Measurements from ENCODE around the gene PTPRE.

DNA sequence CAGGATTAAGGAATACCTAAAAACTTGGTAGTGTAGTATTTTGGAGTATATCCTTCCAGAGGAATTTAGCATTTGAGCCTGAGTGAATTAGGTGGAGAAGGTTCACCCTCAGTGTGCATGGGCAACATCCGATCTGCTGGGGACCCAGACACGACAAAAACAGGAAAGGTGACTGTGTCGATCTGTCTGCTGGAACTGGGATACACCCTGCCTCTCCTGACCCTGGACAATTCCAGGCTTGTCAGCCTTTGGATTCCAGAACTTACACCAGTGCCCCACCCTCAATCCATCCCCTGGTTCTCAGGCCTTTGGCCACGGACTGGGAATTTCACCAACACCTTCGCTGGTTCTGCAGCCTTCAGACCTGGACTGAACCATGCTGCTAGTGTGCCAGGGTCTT is 41.9 kb downstream of the PTPRE start:
- TF ChIP-seq, protein P1, sequence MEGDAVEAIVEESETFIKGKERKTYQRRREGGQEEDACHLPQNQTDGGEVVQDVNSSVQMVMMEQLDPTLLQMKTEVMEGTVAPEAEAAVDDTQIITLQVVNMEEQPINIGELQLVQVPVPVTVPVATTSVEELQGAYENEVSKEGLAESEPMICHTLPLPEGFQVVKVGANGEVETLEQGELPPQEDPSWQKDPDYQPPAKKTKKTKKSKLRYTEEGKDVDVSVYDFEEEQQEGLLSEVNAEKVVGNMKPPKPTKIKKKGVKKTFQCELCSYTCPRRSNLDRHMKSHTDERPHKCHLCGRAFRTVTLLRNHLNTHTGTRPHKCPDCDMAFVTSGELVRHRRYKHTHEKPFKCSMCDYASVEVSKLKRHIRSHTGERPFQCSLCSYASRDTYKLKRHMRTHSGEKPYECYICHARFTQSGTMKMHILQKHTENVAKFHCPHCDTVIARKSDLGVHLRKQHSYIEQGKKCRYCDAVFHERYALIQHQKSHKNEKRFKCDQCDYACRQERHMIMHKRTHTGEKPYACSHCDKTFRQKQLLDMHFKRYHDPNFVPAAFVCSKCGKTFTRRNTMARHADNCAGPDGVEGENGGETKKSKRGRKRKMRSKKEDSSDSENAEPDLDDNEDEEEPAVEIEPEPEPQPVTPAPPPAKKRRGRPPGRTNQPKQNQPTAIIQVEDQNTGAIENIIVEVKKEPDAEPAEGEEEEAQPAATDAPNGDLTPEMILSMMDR (IDR thresholded peaks at IDR 0.05 in 2 of 3, conservative IDR thresholded peaks at IDR 0.05 in 1 of 3; ENCODE audit: borderline replicate concordance in 1 of 3, insufficient read depth in 1 of 3, low read depth in 2 of 3, low read length in 2 of 3): no peak
- TF ChIP-seq, protein P2, sequence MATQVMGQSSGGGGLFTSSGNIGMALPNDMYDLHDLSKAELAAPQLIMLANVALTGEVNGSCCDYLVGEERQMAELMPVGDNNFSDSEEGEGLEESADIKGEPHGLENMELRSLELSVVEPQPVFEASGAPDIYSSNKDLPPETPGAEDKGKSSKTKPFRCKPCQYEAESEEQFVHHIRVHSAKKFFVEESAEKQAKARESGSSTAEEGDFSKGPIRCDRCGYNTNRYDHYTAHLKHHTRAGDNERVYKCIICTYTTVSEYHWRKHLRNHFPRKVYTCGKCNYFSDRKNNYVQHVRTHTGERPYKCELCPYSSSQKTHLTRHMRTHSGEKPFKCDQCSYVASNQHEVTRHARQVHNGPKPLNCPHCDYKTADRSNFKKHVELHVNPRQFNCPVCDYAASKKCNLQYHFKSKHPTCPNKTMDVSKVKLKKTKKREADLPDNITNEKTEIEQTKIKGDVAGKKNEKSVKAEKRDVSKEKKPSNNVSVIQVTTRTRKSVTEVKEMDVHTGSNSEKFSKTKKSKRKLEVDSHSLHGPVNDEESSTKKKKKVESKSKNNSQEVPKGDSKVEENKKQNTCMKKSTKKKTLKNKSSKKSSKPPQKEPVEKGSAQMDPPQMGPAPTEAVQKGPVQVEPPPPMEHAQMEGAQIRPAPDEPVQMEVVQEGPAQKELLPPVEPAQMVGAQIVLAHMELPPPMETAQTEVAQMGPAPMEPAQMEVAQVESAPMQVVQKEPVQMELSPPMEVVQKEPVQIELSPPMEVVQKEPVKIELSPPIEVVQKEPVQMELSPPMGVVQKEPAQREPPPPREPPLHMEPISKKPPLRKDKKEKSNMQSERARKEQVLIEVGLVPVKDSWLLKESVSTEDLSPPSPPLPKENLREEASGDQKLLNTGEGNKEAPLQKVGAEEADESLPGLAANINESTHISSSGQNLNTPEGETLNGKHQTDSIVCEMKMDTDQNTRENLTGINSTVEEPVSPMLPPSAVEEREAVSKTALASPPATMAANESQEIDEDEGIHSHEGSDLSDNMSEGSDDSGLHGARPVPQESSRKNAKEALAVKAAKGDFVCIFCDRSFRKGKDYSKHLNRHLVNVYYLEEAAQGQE (IDR thresholded peaks at IDR 0.05; ENCODE audit: low read depth): no peak
- TF ChIP-seq, protein P3, sequence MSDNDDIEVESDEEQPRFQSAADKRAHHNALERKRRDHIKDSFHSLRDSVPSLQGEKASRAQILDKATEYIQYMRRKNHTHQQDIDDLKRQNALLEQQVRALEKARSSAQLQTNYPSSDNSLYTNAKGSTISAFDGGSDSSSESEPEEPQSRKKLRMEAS (IDR thresholded peaks at IDR 0.05): no peak
- TF ChIP-seq JUND (IDR thresholded peaks at IDR 0.05) (no peak), RAD21 (IDR thresholded peaks at IDR 0.05; ENCODE audit: low read depth) (no peak), SIN3A (IDR thresholded peaks at IDR 0.05; ENCODE audit: low read depth) (no peak), CBX3 (IDR thresholded peaks at IDR 0.05; ENCODE audit: low read depth) (no peak), POLR2A (IDR thresholded peaks at IDR 0.05; ENCODE audit: borderline replicate concordance, extremely low read depth, insufficient read depth, insufficient read length) (no peak), ZNF274 (IDR thresholded peaks at IDR 0.05; ENCODE audit: low read depth, low read length) (no peak), POLR2AphosphoS5 (IDR thresholded peaks at IDR 0.05; ENCODE audit: low read depth, low read length) (no peak), SRF (IDR thresholded peaks at IDR 0.05; ENCODE audit: low read depth) (no peak), SP1 (IDR thresholded peaks at IDR 0.05; ENCODE audit: low read depth) (no peak), EGR1 (IDR thresholded peaks at IDR 0.05; ENCODE audit: low read depth) (no peak), TCF7L2 (IDR thresholded peaks at IDR 0.05; ENCODE audit: borderline replicate concordance, extremely low read depth, insufficient read depth, insufficient read length) (no peak)

All from HCT116 (cell line).